GM19438 (cell line): Measurements from ENCODE around the gene AQP3.
"Not testable (repeated sequence)": the region's sequence is repeated elsewhere in the genome, so short reads cannot be mapped to it uniquely, and the experiment has no call there.

Experiments used
- ATAC-seq: cut with Tn5 transposase; IDR thresholded peaks from one replicate; pipeline ENCODE4 v1.9.1; 2021; ENCODE audit warnings: low read depth; ENCODE audit not compliant: unreplicated experiment

Gene AQP3

DNA sequence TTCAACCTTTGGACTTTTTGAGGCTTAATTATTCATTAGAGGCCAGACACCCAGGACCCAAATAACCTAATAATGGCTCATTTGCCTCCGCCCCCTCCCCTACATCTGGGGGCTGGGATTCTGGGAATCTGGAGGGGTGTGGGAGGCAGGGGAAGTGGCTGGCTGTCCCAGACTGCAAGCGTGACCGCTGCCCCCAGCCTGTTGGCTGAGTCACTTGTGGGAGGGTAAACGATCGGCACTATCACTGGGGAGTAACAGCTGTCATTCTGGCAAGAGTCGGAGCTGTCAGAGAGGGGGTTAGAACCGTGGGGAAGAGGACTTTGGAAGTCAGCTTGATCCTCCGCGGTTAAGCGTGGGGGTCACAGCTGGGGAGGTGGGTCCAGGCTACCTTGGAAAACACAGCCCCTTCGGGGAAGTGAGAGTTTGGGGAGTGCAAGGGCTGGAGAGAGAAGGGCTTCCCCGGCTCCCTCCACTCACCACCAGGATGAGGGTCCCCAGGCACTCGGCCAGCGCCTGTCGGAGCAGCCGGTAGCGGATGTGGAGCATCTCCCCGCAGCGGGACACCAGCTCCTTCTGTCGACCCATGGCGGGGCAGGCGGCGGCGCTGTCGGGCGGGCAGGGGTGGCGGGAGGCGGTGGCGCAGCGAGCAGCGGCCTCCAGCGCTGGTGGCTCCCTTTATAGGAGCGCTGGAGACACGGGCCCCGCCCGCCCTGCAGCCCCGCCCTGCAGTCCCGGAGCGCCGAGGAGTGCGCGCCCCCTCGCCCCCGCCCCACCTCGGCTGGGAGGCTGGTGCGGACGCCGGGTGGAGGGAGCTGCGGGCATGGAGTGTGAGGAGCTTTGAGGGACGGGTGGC lies at the start of gene AQP3:
Gene AQP3 (minus strand): TSS at position 648 of the 853 bp plus-strand sequence. CDS start 63 bp downstream, at position 585.
- ATAC-seq, result peak; percentile 25

DNA sequence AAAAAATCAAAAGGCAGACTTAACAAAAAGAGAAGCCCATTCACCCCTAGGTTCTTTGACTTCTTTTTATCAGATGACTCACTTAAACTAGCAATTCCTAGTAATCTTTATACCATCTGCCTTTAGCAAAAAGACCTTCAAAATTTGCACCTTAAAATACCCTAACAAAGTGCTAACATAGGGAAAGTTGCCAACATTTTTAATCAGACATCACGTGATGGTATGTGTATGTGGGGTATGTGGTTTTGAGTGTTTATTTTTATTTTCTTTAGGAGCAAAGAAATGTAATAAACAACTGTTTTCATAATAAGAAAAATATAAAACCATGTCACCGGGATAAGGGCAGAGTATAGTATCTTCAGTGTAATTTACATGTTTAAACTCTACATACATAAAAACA lies 46.4 kb upstream of the AQP3 start:
- not testable (repeated sequence) for ATAC-seq

DNA sequence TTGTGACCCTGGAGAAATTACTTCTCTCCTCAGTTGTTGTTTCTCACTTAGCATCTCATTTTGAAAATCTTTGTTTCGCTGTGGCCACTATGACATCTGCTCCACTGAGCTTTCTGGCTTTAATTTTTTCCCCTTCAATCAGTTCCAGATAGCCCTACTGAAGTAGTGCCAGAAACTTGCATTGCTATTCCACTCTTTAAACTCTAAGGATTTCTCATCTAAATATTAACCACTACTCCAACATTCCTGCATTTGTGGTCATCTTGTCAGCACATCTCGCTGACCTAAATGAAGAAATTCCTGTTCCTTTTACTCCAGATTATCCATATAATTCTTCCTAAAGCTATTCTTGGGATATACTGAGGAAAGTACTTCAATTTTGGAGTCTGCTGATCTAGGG lies 41.7 kb upstream of the AQP3 start:
- no peak for ATAC-seq

DNA sequence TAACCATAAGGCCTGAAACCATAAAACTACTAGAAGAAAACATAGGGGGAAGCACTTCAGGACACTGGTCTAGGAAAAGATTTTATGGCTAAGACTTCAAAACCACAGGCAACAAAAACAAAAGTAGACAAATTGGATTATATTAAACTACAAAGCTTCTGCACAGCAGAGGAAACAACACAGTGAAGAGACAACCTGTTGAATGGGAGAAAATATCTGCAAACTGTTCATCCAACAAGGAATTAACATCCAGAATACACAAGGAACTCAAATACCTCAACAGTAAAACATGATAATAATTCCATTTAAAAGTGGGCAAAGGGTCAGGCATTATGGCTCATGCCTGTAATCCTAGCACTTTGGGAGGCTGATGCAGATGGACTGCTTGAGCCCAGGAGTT lies 37.9 kb upstream of the AQP3 start:
- ATAC-seq, result not testable (repeated sequence)

DNA sequence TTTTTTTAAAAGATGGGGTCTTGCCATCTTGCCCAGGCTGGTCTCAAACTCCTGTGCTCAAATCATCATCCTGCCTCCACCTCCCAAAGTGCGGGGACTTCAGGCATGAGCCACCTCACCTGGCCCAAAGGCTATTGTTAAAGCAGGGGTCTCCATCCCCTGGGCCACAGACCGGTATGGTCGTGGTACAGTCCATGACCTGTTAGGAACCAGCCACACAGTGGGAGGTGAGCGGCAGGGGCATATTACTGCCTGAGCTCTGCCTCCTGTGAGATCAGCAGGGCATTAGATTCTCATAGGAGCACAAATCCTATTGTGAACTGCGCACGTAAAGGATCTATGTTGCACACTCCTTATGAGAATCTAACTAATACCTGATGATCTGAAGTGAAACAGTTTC lies 33.6 kb upstream of the AQP3 start:
- ATAC-seq, result no peak

- ATAC-seq, result no peak
Observed at GRCh38 chr9:33480106-33480505, 32.7 kb upstream of the AQP3 start.

- ATAC-seq, result no peak
Observed at GRCh38 chr9:33476503-33476902, 29.1 kb upstream of the AQP3 start.

GRCh38 chr9:33475357-33475756 lies 28.0 kb upstream of the AQP3 start:
- ATAC-seq, result no peak

DNA sequence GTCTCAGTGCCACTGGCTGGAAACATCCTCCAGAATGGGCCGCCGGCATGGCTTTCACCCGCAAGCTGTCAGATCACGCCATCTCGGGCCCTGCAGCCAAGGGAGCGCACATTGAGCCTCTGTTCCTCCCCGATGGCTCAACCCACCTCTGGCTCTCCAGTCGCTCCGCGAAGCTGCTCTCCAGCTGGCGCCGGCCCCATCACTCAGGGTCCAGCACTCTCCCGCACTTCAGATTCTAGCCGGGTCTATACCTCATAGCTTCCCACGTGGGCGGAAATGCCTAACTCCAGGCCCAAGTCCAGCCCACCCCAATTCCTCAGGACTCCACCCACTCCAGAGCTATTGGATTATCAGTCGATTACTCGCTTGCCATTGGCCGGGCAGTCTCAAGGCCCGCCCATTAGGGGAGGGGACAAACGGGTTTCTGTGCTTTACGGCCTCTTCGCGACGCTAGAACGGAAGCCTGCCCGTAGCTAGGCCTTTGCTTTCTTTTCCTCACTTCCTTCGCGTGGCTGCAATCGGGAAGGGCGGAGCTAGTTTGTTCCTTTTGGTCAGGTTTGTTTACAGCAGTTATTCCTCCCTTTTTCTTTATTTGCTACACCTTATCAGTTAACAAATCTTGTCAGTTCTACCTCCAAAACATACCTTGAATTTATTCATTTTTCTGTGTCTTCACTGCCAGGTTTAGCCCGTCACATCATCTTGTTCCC lies 26.4 kb upstream of the AQP3 start, which contains the start of gene NOL6:
Gene NOL6 (minus strand): TSS at position 282 of the 710 bp plus-strand sequence. CDS start 82 bp downstream, at position 200.
- ATAC-seq, result peak; percentile 99

DNA sequence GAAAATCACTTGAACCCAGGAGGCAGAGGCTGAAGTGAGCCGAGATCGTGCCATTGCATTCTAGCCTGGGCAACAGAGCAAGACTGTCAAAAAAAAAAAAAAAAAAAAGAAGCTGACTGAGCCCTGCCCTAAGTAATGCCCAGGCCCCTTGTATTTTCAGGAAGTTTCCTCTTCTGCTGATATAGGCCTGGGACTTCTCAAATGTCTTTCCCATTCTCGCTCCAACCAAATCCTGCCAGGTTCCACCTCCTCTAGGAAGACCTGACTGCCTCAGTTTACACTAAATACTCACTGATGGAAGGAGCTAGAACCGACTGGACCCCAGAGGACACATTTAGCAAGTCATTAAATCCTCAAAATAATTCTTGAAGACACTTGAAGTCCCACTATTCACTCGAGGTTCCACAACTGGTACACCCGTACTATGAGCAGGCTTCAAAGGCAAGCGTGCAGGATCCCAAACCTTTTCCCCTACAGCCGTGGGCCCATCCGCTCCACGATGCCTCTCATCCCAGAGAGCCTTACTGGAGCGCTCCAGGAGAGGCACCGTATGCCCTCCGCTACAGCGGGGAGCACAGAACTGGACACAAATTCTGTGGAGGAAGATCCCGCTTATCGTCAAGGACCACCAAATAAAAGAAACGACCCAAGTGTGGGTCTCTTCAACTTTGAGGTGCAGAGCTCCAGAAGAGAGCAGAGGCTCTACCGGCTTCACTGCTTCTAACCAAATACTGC lies 25.7 kb upstream of the AQP3 start:
- no peak for ATAC-seq

DNA sequence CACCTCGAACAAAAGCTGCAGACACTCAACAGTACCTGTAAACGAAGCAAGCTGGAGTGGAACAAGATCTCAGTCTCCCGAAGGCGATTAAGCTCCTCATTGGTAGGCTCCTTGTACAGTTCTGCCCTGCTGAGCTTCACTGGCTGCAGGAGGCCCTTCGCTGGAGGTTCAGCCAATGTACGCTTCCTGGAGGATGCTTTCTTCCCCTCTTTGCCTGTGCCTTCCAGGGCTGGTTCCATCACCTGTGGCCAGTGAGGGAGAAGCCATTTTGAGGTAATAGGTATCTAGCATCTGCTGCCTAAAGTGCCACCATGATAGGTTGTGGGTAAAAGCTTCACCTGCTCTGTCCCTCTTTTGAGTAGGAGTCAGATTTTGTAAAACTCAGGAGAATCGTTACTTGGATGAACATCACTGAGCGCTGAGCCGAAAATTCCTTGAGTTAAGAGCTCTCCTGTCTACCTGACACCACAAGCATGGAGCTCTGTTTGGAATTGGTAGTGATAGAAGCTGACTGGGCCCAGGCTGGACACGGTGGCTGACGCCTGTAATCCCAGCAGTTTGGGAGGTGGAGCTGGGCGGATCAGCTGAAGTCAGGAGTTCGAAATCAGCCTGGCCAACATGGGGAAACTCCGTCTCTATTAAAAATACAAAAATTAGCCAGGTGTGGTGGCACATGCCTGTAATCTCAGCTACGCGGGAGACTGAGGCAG lies 24.9 kb upstream of the AQP3 start:
- ATAC-seq, result no peak

- ATAC-seq, result no peak
Observed at GRCh38 chr9:33471361-33471760, 24.0 kb upstream of the AQP3 start.

DNA sequence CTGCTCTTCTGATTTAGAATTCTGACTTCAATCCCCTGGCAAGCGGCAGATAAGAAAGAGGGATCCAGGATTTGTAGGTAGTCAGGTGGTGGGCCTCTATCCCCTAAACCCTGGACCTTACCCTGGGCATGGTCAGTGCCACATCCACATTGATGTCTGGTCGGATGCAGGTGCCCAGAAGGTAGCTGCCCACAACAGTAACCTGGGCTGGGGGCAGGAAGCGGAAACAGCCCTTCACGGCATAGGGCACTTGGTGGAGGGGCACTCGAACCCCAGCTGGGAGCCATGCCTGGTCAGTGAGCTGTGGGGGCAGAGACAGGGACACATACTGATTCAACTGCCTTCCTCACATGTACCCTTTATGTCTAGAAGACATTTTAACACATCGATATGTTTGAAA lies 22.5 kb upstream of the AQP3 start:
- no peak for ATAC-seq

- ATAC-seq, result no peak
Observed at GRCh38 chr9:33468797-33469621, 21.6 kb upstream of the AQP3 start.

- ATAC-seq, result no peak
Observed at GRCh38 chr9:33468215-33468730, 20.9 kb upstream of the AQP3 start.

GRCh38 chr9:33467526-33467925 lies 20.1 kb upstream of the AQP3 start:
- no peak for ATAC-seq

GRCh38 chr9:33466565-33467495 lies 19.4 kb upstream of the AQP3 start:
- ATAC-seq, result no peak
